Non-pigmented ciliary epithelial cell (primary cell): ENCODE data around the gene FOLR3.
"Not testable (repeated sequence)": the region's sequence is repeated elsewhere in the genome, so short reads cannot be mapped to it uniquely, and the experiment has no call there.

Experiments
- DNase-seq: peaks from one replicate; pipeline ENCODE4 v3.0.0-alpha.2; 2010; ENCODE audit warnings: low read depth

Gene FOLR3

GRCh38 chr11:72162891-72163492 is 27.5 kb downstream of the FOLR3 start:
- DNase-seq: no peak

GRCh38 chr11:72164187-72164586 is 28.7 kb downstream of the FOLR3 start:
- not testable (repeated sequence) for DNase-seq

GRCh38 chr11:72169046-72169555 is 33.6 kb downstream of the FOLR3 start:
- not testable (repeated sequence) for DNase-seq

- not testable (repeated sequence) for DNase-seq
Observed at GRCh38 chr11:72169754-72170153, 34.2 kb downstream of the FOLR3 start.

GRCh38 chr11:72172043-72172442 is 36.5 kb downstream of the FOLR3 start:
- not testable (repeated sequence) for DNase-seq

GRCh38 chr11:72173291-72173690 is 37.8 kb downstream of the FOLR3 start:
- no peak for DNase-seq

- DNase-seq: no peak
Observed at GRCh38 chr11:72174302-72175070, 39.0 kb downstream of the FOLR3 start.

- no peak for DNase-seq
Observed at GRCh38 chr11:72177656-72178055, 42.1 kb downstream of the FOLR3 start.

- no peak for DNase-seq
Observed at GRCh38 chr11:72179049-72179803, 43.7 kb downstream of the FOLR3 start.

- no peak for DNase-seq
Observed at GRCh38 chr11:72179804-72180396, 44.4 kb downstream of the FOLR3 start.

GRCh38 chr11:72180892-72181552 is 45.5 kb downstream of the FOLR3 start:
- not testable (repeated sequence) for DNase-seq

- DNase-seq: not testable (repeated sequence)
Observed at GRCh38 chr11:72181553-72181958, 46.0 kb downstream of the FOLR3 start.

GRCh38 chr11:72188267-72188666 is 52.7 kb downstream of the FOLR3 start:
- no peak for DNase-seq
